ENCODE results near the gene SLC29A1.
"Not testable (repeated sequence)": the region's sequence is repeated elsewhere in the genome, so short reads cannot be mapped to it uniquely, and the experiment has no call there.

Gene SLC29A1

DNA sequence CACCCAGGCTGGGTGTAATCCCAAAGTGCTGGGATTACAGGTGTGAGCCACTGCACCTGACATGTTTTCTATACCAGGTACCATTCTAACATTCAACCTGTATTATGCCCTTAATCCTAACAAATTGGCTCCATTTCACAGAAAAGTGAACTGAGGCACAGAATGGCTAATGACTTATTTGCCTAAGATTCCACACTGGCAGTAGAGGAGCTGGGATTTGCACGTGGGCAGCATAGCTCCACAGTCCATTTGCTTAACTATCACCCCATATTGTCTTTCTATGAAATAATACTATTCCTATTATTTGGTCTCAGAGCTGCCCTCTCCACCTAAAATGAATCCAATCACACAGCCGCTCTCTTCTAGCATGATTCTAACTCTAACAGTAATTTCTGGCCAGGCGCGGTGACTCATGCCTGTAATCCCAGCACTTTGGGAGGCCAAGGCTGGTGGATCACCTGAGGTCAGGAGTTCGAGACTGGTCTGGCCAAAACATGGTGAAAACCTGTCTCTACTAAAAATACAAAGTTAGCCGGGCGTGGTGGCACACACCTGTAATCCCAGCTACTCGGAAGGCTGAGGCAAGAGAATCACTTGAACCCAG is 30.0 kb upstream of the SLC29A1 start:
- DNase-seq (ENCODE audit: extremely low spot score, insufficient read length, low read depth) (no peak), FAIRE-seq (no peak)

DNA sequence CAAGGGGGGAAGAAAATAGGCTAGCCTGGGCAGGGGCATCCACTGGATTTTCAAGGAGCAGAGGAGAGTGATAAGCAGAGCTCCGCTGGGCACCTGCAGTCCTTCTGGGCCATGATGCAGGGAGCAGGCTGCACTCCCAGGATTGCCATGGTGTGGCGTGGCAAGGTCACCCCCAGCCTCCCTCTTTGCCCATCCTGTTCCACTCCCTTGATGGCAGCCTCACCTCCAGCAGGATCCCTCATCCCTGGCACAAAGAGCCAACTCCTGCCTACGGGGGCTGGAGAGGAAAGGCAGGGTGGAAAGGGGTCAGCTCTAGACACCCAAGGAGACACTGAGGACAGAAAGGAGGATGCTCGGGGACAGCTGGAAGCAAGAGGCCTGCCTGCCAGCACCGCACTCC is 29.1 kb upstream of the SLC29A1 start:
- FAIRE-seq (no peak), DNase-seq (ENCODE audit: extremely low spot score, insufficient read length, low read depth) (no peak)

DNA sequence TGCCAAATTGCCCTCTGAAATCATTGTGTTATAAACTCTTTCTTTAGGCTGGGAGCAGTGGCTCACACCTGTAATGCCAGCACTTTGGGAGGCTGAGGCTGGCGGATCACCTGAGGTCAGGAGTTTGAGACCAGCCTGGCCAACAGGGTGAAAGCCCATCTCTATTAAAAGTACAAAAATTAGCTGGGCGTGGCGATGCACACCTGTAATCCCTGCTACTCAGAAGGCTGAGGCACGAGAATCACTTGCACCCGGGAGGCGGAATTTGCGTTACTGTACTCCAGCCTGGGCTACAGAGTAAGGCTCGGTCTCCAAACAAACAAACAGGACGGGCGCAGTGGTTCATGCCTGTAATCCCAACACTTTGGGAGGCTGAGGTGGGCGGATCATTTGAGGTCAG is 27.0 kb upstream of the SLC29A1 start:
- FAIRE-seq: not testable (repeated sequence)

DNA sequence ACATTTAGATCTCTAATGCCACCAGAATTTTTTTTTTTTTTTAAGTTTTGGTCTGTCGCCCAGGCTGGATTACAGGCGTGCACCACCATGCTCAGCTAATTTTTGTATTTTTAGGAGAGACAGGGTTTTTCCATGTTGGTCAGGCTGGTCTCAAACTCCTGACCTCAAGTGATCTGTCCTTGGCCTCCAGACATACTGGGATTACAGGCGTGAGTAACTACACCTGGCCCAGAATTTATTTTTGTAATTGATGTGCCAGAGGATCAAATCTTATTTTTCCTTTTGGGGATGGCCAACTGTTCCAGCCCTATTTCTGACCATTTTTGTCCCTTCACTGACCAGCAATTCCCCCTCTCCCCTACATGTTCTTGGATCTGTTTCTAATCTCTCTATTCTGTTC is 24.7 kb upstream of the SLC29A1 start:
- DNase-seq (ENCODE audit: extremely low spot score, insufficient read length, low read depth) (no peak), FAIRE-seq (no peak)

More for the DNA sequence above, 27.0 kb upstream of the SLC29A1 start:
- DNase-seq (ENCODE audit: extremely low spot score, insufficient read length, low read depth): not testable (repeated sequence)

DNA sequence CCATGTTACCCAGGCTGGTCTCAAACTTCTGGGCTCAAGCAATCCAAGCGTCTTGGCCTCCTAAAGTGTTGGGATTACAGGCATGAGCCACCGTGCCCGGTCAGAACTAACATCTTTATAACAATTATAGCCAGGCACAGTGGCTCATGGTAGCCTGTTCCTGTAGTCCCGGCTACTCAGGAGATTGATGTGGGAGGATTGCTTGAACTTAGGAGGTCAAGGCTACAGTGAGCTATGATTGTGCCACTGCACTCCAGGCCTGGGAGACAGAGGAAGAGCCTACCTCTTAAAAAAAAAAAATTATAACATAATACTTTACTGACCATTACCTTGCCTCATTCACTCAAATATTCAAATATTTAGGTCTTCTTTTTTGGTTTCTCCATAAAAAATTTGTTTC is 23.5 kb upstream of the SLC29A1 start:
- no peak for FAIRE-seq
- no peak for DNase-seq (ENCODE audit: extremely low spot score, insufficient read length, low read depth)

DNA sequence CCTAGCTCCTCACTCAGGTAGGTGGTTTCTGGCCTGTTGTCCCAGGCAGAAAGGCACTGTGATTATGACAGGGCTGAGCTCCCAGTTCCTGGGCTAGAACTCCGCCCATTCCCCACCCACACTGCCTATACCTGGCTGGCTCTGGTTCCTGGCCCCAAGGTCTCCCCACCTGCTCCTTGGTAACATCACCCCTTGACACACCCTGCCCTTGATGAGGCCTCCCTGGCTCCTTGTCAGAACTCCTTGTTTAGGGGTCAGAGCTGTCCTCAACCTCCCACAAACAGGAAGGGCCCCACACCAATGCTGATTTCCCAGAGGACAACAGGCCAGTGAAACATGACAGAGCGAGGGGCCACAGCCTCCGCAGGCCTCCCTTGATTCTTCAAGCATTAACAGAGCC is 22.2 kb upstream of the SLC29A1 start:
- DNase-seq (ENCODE audit: extremely low spot score, insufficient read length, low read depth) (no peak), FAIRE-seq (no peak)

DNA sequence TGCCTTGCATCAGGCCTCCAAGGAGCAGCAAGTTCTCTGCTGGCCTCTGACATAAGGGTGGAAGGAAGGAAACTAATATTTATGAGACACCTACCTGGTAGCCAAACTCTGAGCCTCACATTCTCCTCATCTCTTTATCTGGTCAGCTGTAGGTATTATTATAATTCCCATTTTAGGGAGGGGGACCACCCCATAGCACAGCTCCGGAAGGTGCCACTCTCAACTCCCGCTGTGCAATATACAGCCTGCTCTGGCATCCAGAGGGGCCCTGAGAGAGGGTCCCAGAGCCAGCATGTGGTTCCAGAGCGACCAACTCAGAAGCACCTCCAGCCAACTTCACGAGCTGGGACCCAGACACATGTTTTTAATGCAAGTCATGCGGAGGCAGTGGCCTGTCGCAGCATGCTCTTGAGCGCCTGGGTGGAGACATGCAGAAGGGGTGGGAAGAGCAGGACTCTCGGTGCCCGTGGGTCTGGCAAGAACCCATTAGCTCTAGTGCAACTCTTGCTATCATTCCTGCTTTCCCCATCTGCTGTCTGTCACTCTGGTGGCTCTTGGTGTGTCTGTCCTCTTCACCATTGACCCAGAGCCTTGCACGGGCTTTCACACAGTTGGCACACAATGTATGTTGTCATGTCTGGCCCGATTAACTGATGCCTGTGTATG is 21.6 kb upstream of the SLC29A1 start:
- DNase-seq (ENCODE audit: extremely low spot score, insufficient read length, low read depth): no peak
- no peak for FAIRE-seq

DNA sequence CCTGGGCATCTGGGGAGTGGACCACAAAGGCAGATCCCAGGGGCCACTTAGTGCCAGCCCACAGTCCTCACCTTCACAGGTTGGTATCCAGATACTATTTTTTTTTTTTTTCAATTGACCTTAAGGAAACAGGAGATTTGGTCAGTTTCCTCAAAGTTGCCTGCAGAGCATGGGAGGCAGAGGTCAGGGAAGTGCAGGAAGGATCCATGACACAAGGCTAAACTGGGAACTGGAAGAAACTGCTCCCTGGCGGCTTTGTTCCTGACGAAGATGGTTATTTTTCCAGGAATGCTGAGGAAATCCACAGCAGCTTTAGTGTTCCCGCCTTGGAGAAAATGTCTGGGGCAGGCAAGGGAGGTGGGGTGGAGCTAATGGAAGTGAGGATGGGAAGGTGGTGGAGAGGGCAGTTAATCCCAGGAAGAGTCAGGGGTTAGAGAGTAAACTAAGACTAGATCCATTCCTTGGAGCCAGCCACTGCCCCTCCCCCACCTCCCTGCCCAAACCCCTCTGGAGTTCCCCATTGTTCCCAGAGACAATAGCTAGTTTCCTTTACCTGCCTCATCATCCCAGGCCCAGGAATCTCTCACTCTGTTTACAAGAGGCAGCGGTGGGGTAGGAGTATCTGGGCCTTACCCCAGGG is 20.9 kb upstream of the SLC29A1 start:
- DNase-seq (ENCODE audit: extremely low spot score, insufficient read length, low read depth): no peak
- no peak for FAIRE-seq

DNA sequence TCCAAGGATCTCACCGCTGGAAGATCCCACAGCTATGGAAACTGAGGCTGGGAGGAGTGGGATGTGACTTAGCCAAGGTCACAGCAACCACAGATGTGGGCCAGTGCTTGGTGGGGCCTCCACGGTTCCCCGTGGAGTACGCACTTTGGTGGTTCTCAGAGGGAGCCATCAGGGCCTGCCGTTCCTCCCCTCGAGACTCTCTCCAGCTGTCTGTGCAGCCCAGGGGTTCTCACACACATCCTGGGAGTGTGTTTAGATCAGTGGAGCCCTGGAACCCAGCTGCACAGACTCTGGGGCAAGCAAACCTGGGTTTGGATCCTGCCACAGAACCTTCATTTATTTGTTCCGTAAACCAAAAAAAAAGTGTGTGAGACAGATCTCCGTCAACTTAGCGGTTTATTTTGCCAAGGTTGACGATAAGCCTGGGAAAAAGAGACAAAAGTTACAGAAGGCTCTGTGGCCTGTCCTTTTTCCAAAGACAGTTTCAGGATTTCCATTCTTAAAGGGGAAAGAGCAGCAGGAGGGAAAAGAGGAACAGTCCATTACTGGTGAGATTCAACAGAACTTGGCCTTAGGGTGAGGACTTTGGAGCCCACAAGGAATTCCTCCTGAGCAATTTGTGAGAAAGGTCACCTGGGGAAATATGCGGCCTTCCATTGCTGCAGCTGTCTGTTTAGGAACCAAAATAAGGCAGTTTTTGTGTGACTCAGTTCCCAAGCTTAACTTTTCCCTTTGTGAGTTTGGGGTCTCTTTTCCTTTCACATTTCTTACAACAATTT is 20.2 kb upstream of the SLC29A1 start:
- FAIRE-seq (no peak), DNase-seq (ENCODE audit: extremely low spot score, insufficient read length, low read depth) (no peak)

DNA sequence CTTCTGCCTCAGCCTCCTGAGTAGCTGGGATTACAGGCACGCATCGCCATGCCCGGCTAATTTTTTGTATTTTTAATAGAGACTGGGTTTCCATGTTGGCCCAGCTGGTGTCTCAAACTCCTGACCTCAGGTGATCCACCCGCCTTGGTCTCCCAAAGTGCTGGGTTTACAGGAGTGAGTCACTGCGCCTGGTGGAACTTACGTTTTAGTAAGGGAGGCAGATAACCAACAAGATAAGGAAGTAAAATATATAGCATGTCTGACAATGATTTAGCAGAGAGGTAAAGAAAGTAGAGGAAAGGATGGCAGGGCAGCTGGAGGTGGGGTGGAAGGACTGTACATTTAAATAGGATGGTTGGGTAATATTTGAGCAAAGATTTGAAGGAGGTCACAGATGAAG is 19.4 kb upstream of the SLC29A1 start:
- no peak for FAIRE-seq
- no peak for DNase-seq (ENCODE audit: extremely low spot score, insufficient read length, low read depth)

DNA sequence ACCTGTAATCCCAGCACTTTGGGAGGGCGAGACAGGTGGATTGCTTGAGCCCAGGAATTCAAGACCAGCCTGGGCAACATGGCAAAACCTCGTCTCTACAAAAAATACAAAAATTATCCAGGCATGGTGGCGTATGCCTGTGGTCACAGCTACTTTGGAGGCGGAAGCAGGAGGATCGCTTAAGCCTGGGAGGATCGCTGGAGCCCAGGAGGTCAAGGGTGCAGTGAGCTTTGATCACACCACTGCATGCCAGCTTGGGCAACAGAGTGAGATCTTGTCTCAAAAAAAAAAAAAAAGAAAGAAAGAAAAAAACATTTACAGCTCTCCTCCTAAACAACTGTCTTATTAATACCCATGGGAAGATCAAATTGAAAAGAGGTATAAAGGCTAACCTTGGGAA is 15.4 kb upstream of the SLC29A1 start:
- FAIRE-seq (no peak), DNase-seq (ENCODE audit: extremely low spot score, insufficient read length, low read depth) (no peak)

DNA sequence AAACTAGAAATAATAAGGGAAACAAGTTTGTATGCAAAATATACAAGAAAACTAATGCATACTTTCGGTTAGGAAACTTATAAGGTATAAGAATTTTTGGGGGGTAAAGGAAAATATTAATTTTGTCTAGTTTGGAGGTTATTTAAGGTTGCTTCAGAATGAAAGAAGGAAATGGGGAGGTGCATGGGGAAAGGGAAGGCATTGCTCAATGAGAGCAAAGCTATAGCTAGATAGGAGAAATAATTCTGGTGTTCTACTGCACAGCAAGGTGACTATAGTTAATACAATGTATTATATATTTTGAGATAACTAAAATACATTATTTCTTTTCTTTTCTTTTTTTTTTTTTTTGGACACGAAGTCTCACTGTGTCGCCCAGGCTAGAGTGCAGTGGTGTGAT is 12.1 kb upstream of the SLC29A1 start:
- no peak for DNase-seq (ENCODE audit: extremely low spot score, insufficient read length, low read depth)
- no peak for FAIRE-seq

DNA sequence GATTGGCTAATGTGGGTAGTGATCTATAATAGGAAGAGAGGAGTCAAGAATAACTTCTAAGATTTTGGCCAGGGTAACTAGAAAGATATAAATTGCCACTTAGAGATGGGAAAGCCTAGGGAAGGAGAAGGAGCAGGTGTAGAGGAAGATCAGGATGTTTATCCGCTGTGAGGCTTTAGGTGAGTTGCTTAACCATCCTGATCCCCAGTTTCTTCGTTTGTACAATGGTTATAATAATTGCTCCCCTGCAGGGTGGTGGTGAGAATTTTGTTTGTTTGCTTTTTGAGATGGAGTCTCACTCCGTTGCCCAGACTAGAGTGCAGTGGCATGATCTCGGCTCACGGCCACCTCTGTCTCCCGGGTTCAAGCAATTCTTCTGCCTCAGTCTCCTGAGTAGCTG is 9.1 kb upstream of the SLC29A1 start:
- FAIRE-seq (no peak), DNase-seq (ENCODE audit: extremely low spot score, insufficient read length, low read depth) (no peak)

DNA sequence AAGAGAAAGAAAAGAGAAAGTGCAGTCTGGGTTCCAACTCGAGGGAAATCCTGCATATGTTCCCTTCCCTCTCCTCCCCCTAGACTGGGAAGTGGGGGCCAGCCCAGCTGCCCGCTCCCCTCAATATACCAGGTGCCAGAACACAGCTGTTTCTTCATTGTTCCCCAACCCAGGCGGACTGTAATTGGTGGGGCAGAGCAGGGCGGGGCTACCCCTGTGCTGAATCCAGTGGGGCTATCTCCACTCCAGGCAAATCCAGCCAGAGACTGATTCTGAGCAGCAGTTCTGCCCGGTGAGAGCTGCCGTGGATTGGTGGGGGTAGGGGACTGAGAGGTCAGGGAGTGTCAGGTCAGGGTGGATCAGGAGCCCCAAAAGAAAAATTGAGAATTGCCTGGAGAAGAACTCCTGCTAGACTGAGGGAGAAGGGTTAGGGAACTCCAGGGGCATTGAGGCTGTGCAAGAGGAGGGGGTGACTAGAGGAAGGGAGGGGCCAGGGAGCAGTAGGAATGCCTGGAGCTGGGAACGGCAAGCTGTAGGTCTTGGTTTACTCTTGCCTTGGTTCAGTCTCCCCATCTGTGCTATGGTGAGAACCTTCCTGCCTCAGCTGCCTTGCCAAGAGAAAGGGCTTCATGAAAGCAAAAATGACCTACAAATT is 6.6 kb upstream of the SLC29A1 start, which contains the start of gene MYMX:
TSS of gene MYMX (plus strand) at position 250 of the 655 bp plus-strand sequence. CDS start 546 bp downstream, outside the sequence.
- DNase-seq (ENCODE audit: extremely low spot score, insufficient read length, low read depth) (no peak), FAIRE-seq (no peak)

DNA sequence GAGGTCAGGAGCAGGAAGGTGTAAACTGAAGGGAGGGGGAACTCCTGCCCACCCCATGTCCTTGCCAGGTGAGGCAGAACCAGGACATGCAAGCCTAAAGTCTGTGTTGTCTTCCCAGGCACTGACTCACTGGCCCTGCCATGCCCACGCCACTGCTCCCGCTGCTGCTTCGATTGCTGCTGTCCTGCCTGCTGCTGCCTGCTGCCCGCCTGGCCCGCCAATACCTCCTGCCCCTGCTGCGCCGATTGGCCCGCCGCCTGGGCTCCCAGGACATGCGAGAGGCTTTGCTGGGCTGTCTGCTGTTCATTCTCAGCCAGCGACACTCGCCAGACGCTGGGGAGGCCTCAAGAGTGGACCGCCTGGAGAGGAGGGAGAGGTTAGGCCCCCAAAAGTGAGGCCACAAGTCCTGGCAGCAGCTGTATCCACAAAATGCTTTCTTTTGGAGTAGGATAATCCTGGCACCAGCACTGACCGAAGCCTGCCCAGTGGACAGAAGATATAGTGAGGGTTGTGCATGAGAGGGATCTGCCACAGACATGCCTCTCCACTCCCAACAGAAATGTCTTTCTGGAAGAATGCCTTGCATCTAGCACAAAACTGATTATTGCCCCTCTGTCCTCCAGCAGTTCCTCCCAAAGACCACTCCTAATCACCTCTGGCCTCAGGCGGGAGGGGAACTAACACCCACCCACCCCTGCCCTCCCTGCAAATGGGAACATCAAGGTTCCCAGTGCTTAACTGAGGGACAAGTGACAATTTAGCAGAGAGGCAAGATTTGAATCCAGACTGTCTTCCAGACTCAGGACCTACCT is 5.9 kb upstream of the SLC29A1 start:
- FAIRE-seq: no peak

DNA sequence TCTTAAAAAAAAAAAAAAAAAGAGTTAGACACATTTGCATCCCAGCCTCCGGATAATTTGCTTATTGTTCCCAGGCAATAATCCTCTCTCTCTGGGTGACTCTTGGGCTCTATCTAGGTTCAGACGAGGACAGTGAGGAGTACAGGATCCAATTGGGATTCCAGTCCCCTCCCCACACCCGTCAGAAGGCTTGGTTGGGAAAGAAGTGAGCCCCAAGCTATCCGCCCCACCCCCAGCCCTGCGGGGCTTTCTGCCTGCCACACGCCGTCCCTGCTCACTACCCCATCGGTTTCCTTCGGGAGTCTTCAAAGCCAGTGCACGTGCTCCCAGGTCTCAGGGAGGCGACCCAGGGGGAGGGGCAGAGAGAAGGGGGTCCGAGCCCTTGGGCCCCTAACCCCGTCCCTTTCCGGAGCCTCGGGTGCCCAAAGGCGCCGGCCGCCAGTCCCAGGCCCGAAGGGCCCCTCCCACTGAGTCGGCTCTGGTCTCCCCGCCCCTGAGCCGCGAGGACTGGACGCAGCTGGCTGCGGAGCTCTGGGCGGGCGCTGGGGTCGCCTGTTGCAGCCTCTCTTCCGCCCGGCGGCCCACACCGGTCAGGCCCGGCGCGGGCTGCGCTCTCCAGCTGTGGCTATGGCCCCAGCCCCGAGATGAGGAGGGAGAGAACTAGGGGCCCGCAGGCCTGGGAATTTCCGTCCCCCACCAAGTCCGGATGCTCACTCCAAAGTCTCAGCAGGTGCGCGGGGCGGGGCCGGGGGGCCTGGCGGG is 4.2 kb upstream of the SLC29A1 start:
- DNase-seq (ENCODE audit: extremely low spot score, insufficient read length, low read depth): peak; percentile 57
- peak; percentile 38 for FAIRE-seq

More for the DNA sequence above, 5.9 kb upstream of the SLC29A1 start:
- DNase-seq (ENCODE audit: extremely low spot score, insufficient read length, low read depth): no peak

DNA sequence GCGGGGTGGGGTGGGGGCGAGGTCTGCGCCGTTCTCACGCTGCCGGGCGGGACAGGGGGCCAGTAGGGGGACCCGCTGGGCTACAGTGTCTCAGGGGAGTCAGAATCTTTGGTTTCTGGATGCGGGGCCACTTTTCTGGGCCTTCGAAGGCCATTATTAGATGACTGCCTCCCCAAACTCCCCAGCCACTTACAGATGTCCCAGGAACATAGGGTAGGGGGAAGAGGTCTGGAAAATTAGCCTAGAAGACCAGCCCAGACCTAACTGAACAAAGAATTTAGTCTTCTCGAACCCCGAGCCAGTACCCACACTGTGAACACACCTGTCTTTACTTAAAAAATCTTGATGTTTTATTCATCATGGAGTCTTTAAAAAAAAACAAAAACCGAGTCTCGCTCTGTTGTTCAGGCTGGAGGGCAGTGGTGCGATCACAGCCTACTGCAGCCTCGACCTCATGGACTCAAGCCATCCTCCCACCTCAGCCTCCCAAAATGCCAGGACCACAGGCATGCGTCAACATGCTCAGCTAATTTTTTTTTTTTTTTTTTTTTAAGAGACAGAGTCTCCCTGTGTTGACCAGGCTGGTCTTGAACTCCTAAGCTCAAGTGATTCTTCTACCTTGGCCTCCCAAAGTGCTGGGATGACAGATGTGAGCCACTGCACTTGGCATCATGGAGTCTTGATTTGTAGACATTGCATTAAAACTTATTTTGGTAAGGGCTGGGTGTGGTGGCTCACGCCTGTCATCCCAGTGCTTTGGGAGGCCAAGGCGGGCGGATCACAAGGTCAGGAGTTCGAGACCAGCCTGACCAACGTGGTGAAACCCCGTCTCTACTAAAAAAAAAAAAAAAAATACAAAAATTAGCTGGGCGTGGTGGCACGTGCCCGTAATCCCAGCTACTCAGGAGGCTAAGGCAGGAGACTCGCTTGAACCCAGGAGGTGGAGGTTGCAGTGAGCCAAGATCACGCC is 3.3 kb upstream of the SLC29A1 start:
- no peak for DNase-seq (ENCODE audit: extremely low spot score, insufficient read length, low read depth)
- no peak for FAIRE-seq

DNA sequence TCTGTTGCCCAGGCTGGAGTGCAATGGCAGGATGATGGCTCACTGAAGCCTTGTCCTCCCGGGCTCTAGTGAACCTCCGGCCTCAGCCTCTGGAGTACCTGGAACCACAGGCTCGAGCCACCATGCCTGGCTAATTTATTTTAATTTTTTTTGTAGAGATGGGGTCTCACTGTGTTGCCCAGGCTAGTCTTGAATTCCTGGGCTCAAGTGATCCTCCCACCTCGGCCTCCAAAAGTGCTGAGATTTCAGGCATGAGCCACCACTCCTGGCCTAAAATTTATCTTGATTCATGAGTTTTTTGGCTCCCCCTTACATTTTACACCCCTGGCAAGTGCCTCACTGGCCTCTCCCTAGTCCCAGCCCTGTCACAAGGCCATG is 2.5 kb upstream of the SLC29A1 start:
- DNase-seq (ENCODE audit: extremely low spot score, insufficient read length, low read depth): no peak
- no peak for FAIRE-seq
